Measurements from ENCODE around the gene SMAD6. TPM values are rescaled to one million over a fixed set of nuclear protein-coding genes. Genes with fewer than 3 reads are reported as not detected.

The SMAD6 gene
- total RNA-seq, 1 experiment from 2014 or later = 58.6 TPM

- Mint-ChIP-seq H3K27me3 (ENCODE audit: unreplicated experiment) (no peaks in the 10 kb centered on the region), H3K36me3 (ENCODE audit: insufficient read depth, unreplicated experiment) (no peaks in the 10 kb centered on the region)
- no TSS peak for BruUV-seq (replicated peaks)
These were observed 123.1 kb downstream of the SMAD6 start for GRCh38 chr15:66825139-66825538.

GRCh38 chr15:66825731-66826130 lies 123.7 kb downstream of the SMAD6 start:
- CTCF ChIA-PET = interaction anchor here (0.6 kb wide), 1 partner anchor 19 kb away, joined by 8 read pairs; no protein-coding TSS in a partner anchor
- Mint-ChIP-seq H3K4me1 (ENCODE audit: low read depth, unreplicated experiment) (peaks cover 15% of the 10 kb centered on the region), H3K4me3 (ENCODE audit: low read depth, unreplicated experiment) (no peak overlapping the region), H3K27me3 (ENCODE audit: unreplicated experiment) (no peaks in the 10 kb centered on the region), H3K9me3 (ENCODE audit: low read depth, unreplicated experiment) (no peaks in the 10 kb centered on the region), H3K36me3 (ENCODE audit: insufficient read depth, unreplicated experiment) (no peaks in the 10 kb centered on the region), H3K27ac (ENCODE audit: unreplicated experiment) (no peak overlapping the region)
- no peak for DNase-seq
- intact Hi-C loops (cut with micrococcal nuclease; ENCODE audit: unreplicated experiment) = no loop called here
- BruUV-seq (replicated peaks) = no TSS peak
- no peak for TF ChIP-seq CTCF (IDR thresholded peaks at IDR 0.05; ENCODE audit: unreplicated experiment)

More at GRCh38 chr15:66825139-66825538, 123.1 kb downstream of the SMAD6 start:
- CTCF ChIA-PET = interaction anchor here (0.6 kb wide), 2 partner anchors 20 to 94 kb away, joined by 3 to 8 read pairs; no protein-coding TSS in a partner anchor
- Mint-ChIP-seq H3K9me3 (ENCODE audit: low read depth, unreplicated experiment) (no peaks in the 10 kb centered on the region), H3K27ac (ENCODE audit: unreplicated experiment) (no peak overlapping the region), H3K4me1 (ENCODE audit: low read depth, unreplicated experiment) (peaks cover 13% of the 10 kb centered on the region), H3K4me3 (ENCODE audit: low read depth, unreplicated experiment) (no peak overlapping the region)
- no peak for TF ChIP-seq CTCF (IDR thresholded peaks at IDR 0.05; ENCODE audit: unreplicated experiment)
- intact Hi-C loops (cut with micrococcal nuclease; ENCODE audit: unreplicated experiment) = no loop called here
- no peak for DNase-seq

GRCh38 chr15:66826507-66826906 lies 124.5 kb downstream of the SMAD6 start:
- BruUV-seq (replicated peaks) = no TSS peak
- no peak for TF ChIP-seq CTCF (IDR thresholded peaks at IDR 0.05; ENCODE audit: unreplicated experiment)
- Mint-ChIP-seq H3K27me3 (ENCODE audit: unreplicated experiment) (no peaks in the 10 kb centered on the region), H3K27ac (ENCODE audit: unreplicated experiment) (no peak overlapping the region), H3K36me3 (ENCODE audit: insufficient read depth, unreplicated experiment) (no peaks in the 10 kb centered on the region), H3K9me3 (ENCODE audit: low read depth, unreplicated experiment) (no peaks in the 10 kb centered on the region), H3K4me3 (ENCODE audit: low read depth, unreplicated experiment) (no peak overlapping the region), H3K4me1 (ENCODE audit: low read depth, unreplicated experiment) (peaks cover 23% of the 10 kb centered on the region)
- CTCF ChIA-PET = no interaction called here
- intact Hi-C loops (cut with micrococcal nuclease; ENCODE audit: unreplicated experiment) = no loop called here
- no peak for DNase-seq

- BruUV-seq (replicated peaks) = no TSS peak
- Mint-ChIP-seq H3K27ac (ENCODE audit: unreplicated experiment) (no peak overlapping the region), H3K36me3 (ENCODE audit: insufficient read depth, unreplicated experiment) (no peaks in the 10 kb centered on the region), H3K4me1 (ENCODE audit: low read depth, unreplicated experiment) (peaks cover 27% of the 10 kb centered on the region), H3K9me3 (ENCODE audit: low read depth, unreplicated experiment) (no peaks in the 10 kb centered on the region), H3K4me3 (ENCODE audit: low read depth, unreplicated experiment) (no peak overlapping the region), H3K27me3 (ENCODE audit: unreplicated experiment) (no peaks in the 10 kb centered on the region)
- CTCF ChIA-PET = no interaction called here
- intact Hi-C loops (cut with micrococcal nuclease; ENCODE audit: unreplicated experiment) = no loop called here
- no peak for DNase-seq
- no peak for TF ChIP-seq CTCF (IDR thresholded peaks at IDR 0.05; ENCODE audit: unreplicated experiment)
These were observed 125.1 kb downstream of the SMAD6 start for GRCh38 chr15:66827039-66827697.
